K562 (cell line): ENCODE measurements around the gene BCL11A. TPM values are rescaled to one million over a fixed set of nuclear protein-coding genes. Genes with fewer than 3 reads are reported as not detected.

ENCODE experiments used
- ATAC-seq: fragments of 200-7000 bp; cut with Tn5 transposase; 3 replicates; pipeline ENCODE4 v1.9.1; 2020; ENCODE audit warnings: moderate library complexity
- BruUV-seq: library from RNA; stranded (reverse); fragments of 400-500 nt; replicated peaks from 2 replicates; lab custom pipeline; 2021; lab: Mats Ljungman, UMichigan
- CTCF ChIA-PET: fragments of 300-600 bp; formaldehyde crosslinking; extraction: SDS; loops from one replicate; lab custom pipeline; 2021; ENCODE audit warnings: low intra/inter-chr PET ratio; lab: Yijun Ruan, JAX
- POLR2A ChIA-PET: fragments of 300-600, 350-650 bp; sonication (Branson Sonifier 250); formaldehyde crosslinking; extraction: SDS; loops from one replicate; lab custom pipeline; 2021; ENCODE audit warnings: antibody characterized with exemption, inconsistent platforms; lab: Yijun Ruan, JAX
- DNase-seq, 4 experiments: peaks; one replicate each; pipeline versions ENCODE4 v3.0.0 to v3.0.0-alpha.2; 2011 to 2018; ENCODE audit warnings: low spot score in 3 of 4, mixed read lengths in 3 of 4; ENCODE audit errors: extremely low read depth in 1 of 4
- FAIRE-seq: peaks from 2 replicates; lab custom pipeline; 2011; peaks lifted over from hg19 to GRCh38; lab: Jason Lieb, UNC
- H2AFZ ChIP-seq: 2 replicates; pipeline ENCODE4 v1.6.0; 2011; ENCODE audit warnings: low read depth, low read length, control low read depth, inconsistent platforms
- H3K27ac ChIP-seq: fragments of 200-600 bp; 3 replicates; pipeline ENCODE4 v1.8.0; 2011; ENCODE audit warnings: low read depth, mild to moderate bottlenecking, control low read depth, inconsistent platforms, low read length, moderate library complexity, mixed read lengths; ENCODE audit errors: extremely low read depth
- H3K27me3 ChIP-seq, 2 experiments: fragments of 300-600 bp in 1 of 2; 2 replicates in 1 of 2; 3 replicates in 1 of 2; pipeline versions ENCODE4 v1.6.0 to v1.8.0; 2011; ENCODE audit warnings: inconsistent platforms in 2 of 2, low read length in 2 of 2, mild to moderate bottlenecking in 1 of 2, mixed read lengths in 1 of 2, moderate library complexity in 1 of 2; ENCODE audit not compliant: control insufficient read depth in 2 of 2, insufficient read depth in 2 of 2
- H3K36me3 ChIP-seq: fragments of 300-600 bp; 3 replicates; pipeline ENCODE4 v1.8.0; 2011; ENCODE audit warnings: mild to moderate bottlenecking, low read length, inconsistent platforms; ENCODE audit not compliant: control insufficient read depth, insufficient read depth
- H3K4me1 ChIP-seq, 2 experiments: fragments of 200-600 bp in 1 of 2; replicated peaks in 1 of 2; 2 replicates in 1 of 2; 3 replicates in 1 of 2; pipeline versions ENCODE4 v1.5.1 to v1.8.0; 2011; ENCODE audit warnings: inconsistent platforms in 2 of 2, low read length in 2 of 2, mild to moderate bottlenecking in 1 of 2, mixed read lengths in 1 of 2, moderate library complexity in 1 of 2; ENCODE audit not compliant: control insufficient read depth in 2 of 2, insufficient read depth in 2 of 2
- H3K4me2 ChIP-seq: 2 replicates; pipeline ENCODE4 v1.6.1; 2011; ENCODE audit warnings: low read length, control low read depth, inconsistent platforms, mixed read lengths; ENCODE audit not compliant: insufficient read depth
- H3K4me3 ChIP-seq: fragments of 200-600 bp; sonication (generic), shearing (Covaris generic); 2 replicates; pipeline ENCODE4 v1.5.1; 2016; ENCODE audit warnings: control low read depth, inconsistent platforms
- H3K79me2 ChIP-seq: fragments of 200-600 bp; 3 replicates; pipeline ENCODE4 v1.8.0; 2011; ENCODE audit warnings: low read length, inconsistent platforms; ENCODE audit not compliant: control insufficient read depth, insufficient read depth
- H3K9ac ChIP-seq, 2 experiments: 2 replicates each; pipeline versions ENCODE4 v1.6.0 to v1.6.1; 2011; ENCODE audit warnings: low read depth in 2 of 2, low read length in 2 of 2, control low read depth in 1 of 2, inconsistent platforms in 1 of 2, mild to moderate bottlenecking in 1 of 2, mixed read lengths in 1 of 2; ENCODE audit not compliant: insufficient read depth in 1 of 2
- H3K9me1 ChIP-seq: one replicate; pipeline ENCODE4 v1.6.0; 2011; ENCODE audit warnings: inconsistent platforms, mild to moderate bottlenecking, low read length, moderate library complexity; ENCODE audit not compliant: control insufficient read depth, insufficient read depth
- H3K9me3 ChIP-seq: replicated peaks from 2 replicates; pipeline ENCODE4 v1.5.1; 2011; ENCODE audit warnings: low read depth, low read length, inconsistent platforms; ENCODE audit not compliant: control insufficient read depth, insufficient read depth
- H4K20me1 ChIP-seq: replicated peaks from 2 replicates; pipeline ENCODE4 v1.6.1; 2011; ENCODE audit warnings: low read length, inconsistent platforms, mixed read lengths; ENCODE audit not compliant: control insufficient read depth, insufficient read depth
- ARID1B ChIP-seq: fragments of 450-650 bp; IDR thresholded peaks from 2 replicates; pipeline ENCODE4 v1.6.1; 2016; ENCODE audit warnings: antibody characterized with exemption, mild to moderate bottlenecking, inconsistent platforms
- CHD7 ChIP-seq: fragments of 200-600 bp; sonication (generic); IDR thresholded peaks from one replicate; pipeline ENCODE4 v1.6.1; 2012; ENCODE audit warnings: mild to moderate bottlenecking, low read depth, low read length, inconsistent platforms
- ELF1 ChIP-seq: fragments of 200-800 bp; sonication (Bioruptor generic); IDR thresholded peaks from 2 replicates; pipeline ENCODE4 v1.6.1; 2016; ENCODE audit warnings: missing genetic modification characterization, missing compliant biosample characterization
- HES1 ChIP-seq: fragments of 450-650 bp; IDR thresholded peaks from 2 replicates; pipeline ENCODE4 v1.6.1; 2016; ENCODE audit warnings: low read depth, mild to moderate bottlenecking, moderate library complexity
- KLF1 ChIP-seq: fragments of 450-650 bp; IDR thresholded peaks from 2 replicates; pipeline ENCODE4 v1.6.1; 2016; ENCODE audit warnings: missing genetic modification characterization, missing compliant biosample characterization
- ZFP36 ChIP-seq: fragments of 150-350 bp; IDR thresholded peaks from 2 replicates; pipeline ENCODE4 v1.6.1; 2018; ENCODE audit warnings: low read length, low read depth; ENCODE audit not compliant: partially characterized antibody
- ZNF583 ChIP-seq: fragments of 250-450 bp; sonication (Bioruptor Pico); IDR thresholded peaks from 2 replicates; pipeline ENCODE4 v1.4.0; 2020
- WGBS: fragments of 100-300 bp; shearing (Covaris generic); methylation state at CpG from one replicate; pipeline ENCODE4 v1.1.6; 2016; ENCODE audit warnings: low coverage, mixed read lengths; ENCODE audit not compliant: insufficient coverage; ENCODE audit errors: missing lambda C conversion rate; 5-methylcytosine and 5-hydroxymethylcytosine counted together
- in situ Hi-C: fragments of 300-500 bp; cut with MboI; formaldehyde crosslinking; loops from 4 replicates; pipeline ENCODE4 v1.15.0; 2018; ENCODE audit warnings: inconsistent platforms, mixed read lengths
- intact Hi-C: fragments of 100-400 bp; cut with micrococcal nuclease; formaldehyde crosslinking; loops from 2 replicates; pipeline ENCODE4 v1.14.2; 2022
- polyA plus RNA-seq, 8 experiments: library from polyadenylated mRNA; depleted of rRNA in 4 of 8; stranded (reverse) in 5 of 8; unstranded in 3 of 8; fragments of >200 nt; fragmentation: Nextera tagmentation in 2 of 8; fragmentation: Illumina TruSeq in 1 of 8; extraction: Ambion mirVana in 2 of 8; extraction: Trizol in 1 of 8; gene quantifications; 2 replicates each; pipeline versions ENCODE4 v1.2.1 to v1.2.3, GENCODE V29; 2011 to 2014; ENCODE audit warnings: inconsistent platforms in 1 of 8, missing spikeins in 1 of 8
- total RNA-seq, 7 experiments: library from RNA; depleted of rRNA in 6 of 7; stranded (reverse); fragments of >200 nt in 6 of 7; fragmentation: Illumina TruSeq in 2 of 7; extraction: Trizol in 2 of 7; gene quantifications; 2 replicates each; pipeline versions ENCODE4 v1.2.1 to v1.2.3, GENCODE V29; 2011 to 2021; ENCODE audit warnings: low replicate concordance in 1 of 7

Gene BCL11A
- total and polyA plus RNA-seq, 9 of the 15 experiments (the other 6 are each of a cell fraction or from before 2014, with no cell fraction given): 0.13 TPM; not detected in 8

DNA sequence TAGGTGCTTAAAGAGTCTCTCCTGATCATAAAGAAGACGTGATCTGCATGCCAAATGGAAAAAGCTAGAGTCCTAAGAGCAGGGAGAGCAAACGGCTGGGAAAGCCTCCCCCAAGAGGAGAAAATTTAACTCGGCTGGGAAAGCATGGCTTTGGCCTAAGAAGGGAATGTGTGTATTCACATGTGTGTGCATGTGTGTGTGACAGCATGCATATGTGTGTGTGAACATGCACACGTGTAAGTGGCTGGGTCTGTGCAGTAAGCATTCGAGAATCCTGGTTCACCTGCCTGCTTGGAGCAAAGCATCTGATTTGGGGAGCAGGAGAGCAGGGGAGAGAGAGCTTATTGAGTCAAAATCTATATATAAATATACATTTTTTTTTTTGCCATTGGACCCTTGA lies 30.1 kb upstream of the BCL11A start:
- ChIA-PET POLR2A (no interaction called here), CTCF (no interaction called here)
- peaks cover 12 to 37% of the 10 kb centered on the region in 2 experiments; a peak in 4 of 5 replicates for H3K27me3 ChIP-seq
- no TSS peak for BruUV-seq
- no peaks in the 10 kb centered on the region for H3K79me2 ChIP-seq
- no peaks in the 10 kb centered on the region for H4K20me1 ChIP-seq
- H3K4me2 ChIP-seq: no peak overlapping the region
- no peak overlapping the region for H3K4me3 ChIP-seq
- DNase-seq (no peak), ATAC-seq (no peak), FAIRE-seq (no peak)
- no peaks in the 10 kb centered on the region for H3K9me1 ChIP-seq
- H3K9ac ChIP-seq: no peak overlapping the region
- 2% methylated on average over 5 of the region's 5 CpGs for WGBS
- in situ Hi-C loops: no loop called here
- no peak overlapping the region for H3K27ac ChIP-seq
- intact Hi-C loops: loop anchor here (10.0 kb wide), 1 partner anchor 1559 kb away; no protein-coding TSS in a partner anchor
- H3K36me3 ChIP-seq: no peaks in the 10 kb centered on the region
- no peak overlapping the region for H2AFZ ChIP-seq
- H3K9me3 ChIP-seq: no peaks in the 10 kb centered on the region
- H3K4me1 ChIP-seq: peaks cover 0 to 7% of the 10 kb centered on the region in 2 experiments; a peak in 2 of 5 replicates
- TF ChIP-seq ZNF583 (CRISPR knock-in tag) (no peak), KLF1 (tag) (no peak), HES1 (no peak), CHD7 (no peak), ZFP36 (no peak), ARID1B (no peak), ELF1 (tag) (no peak)
